ENCODE data around the gene CCL2. TPM values are rescaled to one million over a fixed set of nuclear protein-coding genes. Genes with fewer than 3 reads are reported as not detected.
A peak's percentile ranks its signal among the peaks of the same experiment; 100 is the strongest.

CCL2 gene
- total and polyA plus RNA-seq, 2 experiments from 2014 or later: 33.1 to 111 TPM

DNA sequence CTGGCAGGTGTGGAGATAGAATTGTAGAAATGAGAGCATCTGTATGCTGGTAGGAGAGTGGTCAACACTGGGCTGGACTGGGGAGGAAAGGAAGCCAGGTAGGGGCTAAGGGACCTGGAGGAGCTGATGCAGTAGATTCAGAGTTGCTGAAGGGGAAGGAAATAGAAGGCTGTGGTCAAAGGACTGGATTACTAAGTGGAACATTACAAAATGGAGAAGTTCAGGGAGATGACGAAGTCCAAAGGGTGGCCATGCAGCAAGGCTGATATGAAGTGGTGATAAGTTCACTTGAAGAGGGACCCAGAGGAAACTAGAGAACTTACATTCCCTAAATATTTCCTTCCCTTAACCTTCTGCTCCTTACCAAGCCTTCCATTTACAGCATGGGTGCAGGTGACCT lies 8.6 kb upstream of the CCL2 start:
- Histone ChIP-seq H3K4me3 (no peak overlapping the region), H4K20me1 (ENCODE audit: insufficient read depth) (no peaks in the 10 kb centered on the region), H3K9me3 (ENCODE audit: low read depth) (no peaks in the 10 kb centered on the region), H3K36me3 (ENCODE audit: low read depth) (no peaks in the 10 kb centered on the region), H3K9ac (no peak overlapping the region), H3K4me2 (ENCODE audit: unreplicated experiment) (no peak overlapping the region), H3K27me3 (replicated peaks; ENCODE audit: insufficient read depth) (no peaks in the 10 kb centered on the region), H3K27ac (no peak overlapping the region), H3F3A (ENCODE audit: insufficient read depth) (peaks cover 23% of the 10 kb centered on the region), H3K9me2 (ENCODE audit: insufficient read depth) (no peaks in the 10 kb centered on the region), H2AFZ (no peak overlapping the region), H3K4me1 (ENCODE audit: insufficient read depth) (peaks cover 35% of the 10 kb centered on the region), H3K79me2 (ENCODE audit: insufficient read depth) (no peaks in the 10 kb centered on the region)
- DNase-seq: no peak
- in situ Hi-C loops (cut with MboI): no loop called here
- 93 to 97% methylated on average over 1 of the region's 1 CpG for WGBS, 2 experiments (ENCODE audit: low coverage in 1 of 2, low lambda C conversion rate in 2 of 2, missing lambda C conversion rate in 2 of 2)
- TF ChIP-seq EZH2 (IDR thresholded peaks at IDR 0.05; ENCODE audit: insufficient read depth, poor library complexity, severe bottlenecking): no peak
- TF ChIP-seq EZH2phosphoT487 (IDR thresholded peaks at IDR 0.05; ENCODE audit: insufficient read depth, low read depth): no peak

DNA sequence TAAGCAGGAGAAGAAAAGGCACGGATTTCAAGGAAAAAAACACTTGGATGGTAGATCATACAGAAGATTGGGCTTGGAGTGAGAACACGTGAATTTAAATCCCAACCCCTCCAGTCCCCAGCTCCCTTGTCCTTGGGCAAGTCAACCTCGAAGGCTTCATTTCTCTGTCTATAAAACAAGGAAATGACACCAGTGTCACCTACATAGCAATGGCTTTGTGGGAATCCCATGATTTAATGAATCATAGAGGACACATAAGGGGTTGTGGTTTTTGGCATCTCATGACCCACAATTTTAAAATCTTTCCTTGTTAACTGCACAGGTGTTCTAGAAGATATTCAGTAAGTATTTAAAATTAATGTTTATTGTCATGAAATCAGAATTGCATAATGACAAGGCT lies 8.2 kb upstream of the CCL2 start:
- 93 to 99% methylated on average over 3 of the region's 3 CpGs for WGBS, 2 experiments (ENCODE audit: low coverage in 1 of 2, low lambda C conversion rate in 2 of 2, missing lambda C conversion rate in 2 of 2)
- H3K4me3 ChIP-seq: no peak overlapping the region
- H3K4me1 ChIP-seq (ENCODE audit: insufficient read depth): peaks cover 39% of the 10 kb centered on the region
- no peaks in the 10 kb centered on the region for H3K36me3 ChIP-seq (ENCODE audit: low read depth)
- H4K20me1 ChIP-seq (ENCODE audit: insufficient read depth): no peaks in the 10 kb centered on the region
- in situ Hi-C loops (cut with MboI): no loop called here
- H3K9me2 ChIP-seq (ENCODE audit: insufficient read depth): no peaks in the 10 kb centered on the region
- no peak overlapping the region for H3K27ac ChIP-seq
- H3K4me2 ChIP-seq (ENCODE audit: unreplicated experiment): no peak overlapping the region
- H3K27me3 ChIP-seq (replicated peaks; ENCODE audit: insufficient read depth): no peaks in the 10 kb centered on the region
- H3K79me2 ChIP-seq (ENCODE audit: insufficient read depth): no peaks in the 10 kb centered on the region
- TF ChIP-seq EZH2phosphoT487 (IDR thresholded peaks at IDR 0.05; ENCODE audit: insufficient read depth, low read depth) (no peak), EZH2 (IDR thresholded peaks at IDR 0.05; ENCODE audit: insufficient read depth, poor library complexity, severe bottlenecking) (no peak)
- no peak overlapping the region for H2AFZ ChIP-seq
- H3F3A ChIP-seq (ENCODE audit: insufficient read depth): peaks cover 27% of the 10 kb centered on the region
- DNase-seq: no peak
- H3K9me3 ChIP-seq (ENCODE audit: low read depth): no peaks in the 10 kb centered on the region
- no peak overlapping the region for H3K9ac ChIP-seq

DNA sequence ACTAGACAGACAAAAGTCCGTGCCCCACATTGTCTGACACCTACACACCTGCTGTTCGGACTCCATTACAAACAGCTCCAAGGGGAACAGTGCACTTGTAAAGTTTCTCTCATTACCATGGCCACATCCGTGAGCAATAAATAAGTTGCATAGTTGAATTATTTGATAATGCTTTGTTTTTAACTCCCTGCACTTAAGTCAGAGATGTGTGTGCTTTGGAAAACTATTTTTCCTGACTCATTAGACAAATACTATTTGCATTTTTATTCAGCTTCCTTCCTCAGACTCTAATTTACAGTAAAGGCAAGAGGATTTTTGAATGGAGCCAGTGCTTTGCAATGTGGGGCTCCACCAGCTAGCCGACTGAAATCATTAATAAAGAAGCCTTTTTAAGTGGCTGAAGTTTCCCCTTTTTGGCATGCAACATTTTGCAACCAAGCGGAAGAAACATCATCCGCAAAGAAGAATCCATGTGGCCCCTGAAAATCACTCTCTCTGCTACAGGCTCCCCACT lies 6.5 kb upstream of the CCL2 start:
- Histone ChIP-seq H3K79me2 (ENCODE audit: insufficient read depth) (no peaks in the 10 kb centered on the region), H3F3A (ENCODE audit: insufficient read depth) (peaks cover 44% of the 10 kb centered on the region), H3K9ac (peak overlapping the region; percentile 33; the same call in 1 of the 2 replicates), H3K36me3 (ENCODE audit: low read depth) (no peaks in the 10 kb centered on the region), H3K4me2 (ENCODE audit: unreplicated experiment) (peak overlapping the region; percentile 53), H3K4me1 (ENCODE audit: insufficient read depth) (peaks cover 56% of the 10 kb centered on the region), H2AFZ (no peak overlapping the region), H3K9me3 (ENCODE audit: low read depth) (no peaks in the 10 kb centered on the region), H3K27me3 (replicated peaks; ENCODE audit: insufficient read depth) (no peaks in the 10 kb centered on the region), H3K27ac (peak overlapping the region; percentile 65), H3K4me3 (no peak overlapping the region), H3K9me2 (ENCODE audit: insufficient read depth) (no peaks in the 10 kb centered on the region), H4K20me1 (ENCODE audit: insufficient read depth) (no peaks in the 10 kb centered on the region)
- TF ChIP-seq EZH2phosphoT487 (IDR thresholded peaks at IDR 0.05; ENCODE audit: insufficient read depth, low read depth) (no peak), EZH2 (IDR thresholded peaks at IDR 0.05; ENCODE audit: insufficient read depth, poor library complexity, severe bottlenecking) (no peak)
- in situ Hi-C loops (cut with MboI): no loop called here
- WGBS, 2 experiments (ENCODE audit: low coverage in 1 of 2, low lambda C conversion rate in 2 of 2, missing lambda C conversion rate in 2 of 2): 34 to 40% methylated on average over 6 of the region's 6 CpGs
- DNase-seq: peak; percentile 86

DNA sequence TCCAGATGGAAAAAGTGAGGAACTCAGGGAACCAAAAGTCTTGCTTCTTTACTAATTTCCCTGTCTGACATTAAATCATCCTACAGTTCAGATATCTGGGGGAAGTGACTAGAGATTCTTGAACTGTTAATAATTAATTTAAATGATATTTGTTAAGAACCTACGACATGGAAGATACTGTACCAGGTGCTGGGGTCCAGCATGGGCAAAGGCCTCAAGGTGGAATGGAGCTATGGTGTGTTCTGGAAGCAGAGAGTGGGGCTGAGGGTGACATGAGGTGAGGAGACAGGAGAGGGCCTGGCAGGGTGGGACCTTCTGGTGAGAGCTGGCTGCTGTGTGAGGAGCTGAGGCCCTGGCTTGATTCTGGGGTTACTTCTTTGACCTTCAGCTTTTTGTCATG lies 6.0 kb upstream of the CCL2 start:
- 83 to 94% methylated on average over 1 of the region's 1 CpG for WGBS, 2 experiments (ENCODE audit: low coverage in 1 of 2, low lambda C conversion rate in 2 of 2, missing lambda C conversion rate in 2 of 2)

More for the DNA sequence above, 6.0 kb upstream of the CCL2 start:
- Histone ChIP-seq H3K4me3 (no peak overlapping the region), H3K79me2 (ENCODE audit: insufficient read depth) (no peaks in the 10 kb centered on the region), H3K4me1 (ENCODE audit: insufficient read depth) (peaks cover 61% of the 10 kb centered on the region), H3F3A (ENCODE audit: insufficient read depth) (peaks cover 49% of the 10 kb centered on the region), H3K36me3 (ENCODE audit: low read depth) (no peaks in the 10 kb centered on the region), H3K4me2 (ENCODE audit: unreplicated experiment) (peak overlapping the region; percentile 53), H3K9me2 (ENCODE audit: insufficient read depth) (no peaks in the 10 kb centered on the region), H2AFZ (no peak overlapping the region), H3K9ac (peak overlapping the region; percentile 33; the same call in 1 of the 2 replicates), H4K20me1 (ENCODE audit: insufficient read depth) (no peaks in the 10 kb centered on the region), H3K27ac (peak overlapping the region; percentile 65), H3K27me3 (replicated peaks; ENCODE audit: insufficient read depth) (no peaks in the 10 kb centered on the region), H3K9me3 (ENCODE audit: low read depth) (no peaks in the 10 kb centered on the region)
- no peak for DNase-seq
- in situ Hi-C loops (cut with MboI): no loop called here
- TF ChIP-seq EZH2 (IDR thresholded peaks at IDR 0.05; ENCODE audit: insufficient read depth, poor library complexity, severe bottlenecking) (no peak), EZH2phosphoT487 (IDR thresholded peaks at IDR 0.05; ENCODE audit: insufficient read depth, low read depth) (no peak)

Data from GM23248 (cell line).